ENCODE data around the gene NDUFC2. TPM values are rescaled to one million over a fixed set of nuclear protein-coding genes. Genes with fewer than 3 reads are reported as not detected.
"Not testable (repeated sequence)": the region's sequence is repeated elsewhere in the genome, so short reads cannot be mapped to it uniquely, and the experiment has no call there.

NDUFC2 gene
- total and polyA plus RNA-seq, 7 donors: 223 to 350 (median 259) TPM

DNA sequence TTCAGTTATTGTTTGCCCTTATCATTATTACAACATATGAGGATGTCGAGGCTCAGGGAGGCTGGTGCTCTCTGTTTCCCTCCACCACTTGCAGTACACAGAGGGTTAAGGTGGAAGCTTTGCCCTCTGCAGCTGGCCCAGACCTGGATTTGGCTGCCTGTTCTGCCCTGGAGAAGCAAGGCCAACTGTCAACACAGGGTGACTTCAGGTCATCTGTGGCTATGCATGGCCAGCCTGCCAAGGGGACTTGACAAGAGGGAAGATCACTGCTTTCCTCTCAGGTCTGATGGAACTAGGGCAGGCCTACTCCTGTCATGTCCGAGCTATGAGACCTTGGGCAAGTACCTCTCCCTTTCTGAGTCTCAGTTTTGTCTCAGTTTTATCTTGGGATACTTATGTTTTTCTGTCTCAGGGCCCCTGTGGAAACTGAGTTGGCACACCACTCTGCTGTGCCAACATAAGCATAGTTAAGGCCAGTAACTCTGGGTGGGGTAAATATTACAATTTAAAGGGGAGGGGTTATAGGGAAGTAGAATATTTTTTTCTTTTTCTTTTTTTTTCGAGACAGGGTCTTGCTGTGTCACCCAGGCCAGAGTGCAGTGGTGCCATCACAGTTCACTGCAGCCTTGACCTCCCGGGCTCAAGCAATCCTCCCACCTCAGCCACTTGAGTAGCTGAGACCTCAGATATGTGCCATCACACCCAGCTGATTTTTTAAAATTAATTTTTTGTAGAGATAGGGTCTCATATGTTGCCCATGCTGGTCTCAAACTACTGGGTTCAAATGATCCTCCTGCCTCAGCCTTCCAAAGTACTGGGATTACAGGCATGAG, 18.4 kb downstream of the NDUFC2 start:
- Histone ChIP-seq H3K36me3 (ENCODE audit: insufficient read depth in 1 of 2, low read depth in 1 of 2) (no peaks in the 10 kb centered on the region), H3K27ac (peak overlapping the region; percentile 80), H3K4me3 (no peak overlapping the region), H3K27me3 (ENCODE audit: insufficient read depth in 3 of 3, low read length in 2 of 3) (no peaks in the 10 kb centered on the region), H3K9me3 (no peaks in the 10 kb centered on the region), H3K4me1 (peaks cover 39% of the 10 kb centered on the region)
- peak; percentile 45 to 87 for DNase-seq
- TF ChIP-seq CTCF (IDR thresholded peaks at IDR 0.05): no peak
- intact Hi-C loops (cut with DNase I): loop anchor here in 1 of 2 donors (5.0 kb wide), 1 partner anchor 126 kb away; the partner anchor contains the start of genes KCTD21 and USP35
- ATAC-seq: peak; percentile 87 to 89 (median 88)
- 35 to 45% (median 39%) methylated on average over 4 of the region's 4 CpGs for WGBS, 3 donors

DNA sequence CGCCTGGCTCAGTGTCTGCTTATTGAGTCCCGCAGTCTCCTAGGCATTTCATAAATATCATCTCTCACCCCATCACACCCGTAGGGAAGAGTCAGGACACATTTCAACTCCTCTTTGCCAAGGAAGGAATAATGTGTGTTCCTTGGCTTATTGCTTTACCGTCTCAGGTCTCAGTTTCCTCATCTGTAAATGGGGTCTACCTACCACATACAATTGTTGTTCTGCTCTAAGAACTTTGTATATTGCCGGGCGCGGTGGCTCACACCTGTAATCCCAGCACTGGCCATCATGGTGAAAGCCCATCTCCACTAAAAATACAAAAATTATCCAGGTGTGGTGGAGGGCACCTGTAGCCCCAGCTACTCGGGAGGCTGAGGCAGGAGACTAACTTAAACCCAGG, 19.1 kb downstream of the NDUFC2 start:
- H3K27ac ChIP-seq: peak overlapping the region; percentile 80
- ATAC-seq: no peak
- H3K36me3 ChIP-seq (ENCODE audit: insufficient read depth in 1 of 2, low read depth in 1 of 2): no peaks in the 10 kb centered on the region
- peaks cover 39% of the 10 kb centered on the region for H3K4me1 ChIP-seq
- H3K4me3 ChIP-seq: no peak overlapping the region
- intact Hi-C loops (cut with DNase I): loop anchor here in 1 of 2 donors (5.0 kb wide), 1 partner anchor 127 kb away; the partner anchor contains the start of genes KCTD21 and USP35
- WGBS, 3 donors: 62 to 86% (median 66%) methylated on average over 8 of the region's 8 CpGs
- H3K27me3 ChIP-seq (ENCODE audit: insufficient read depth in 3 of 3, low read length in 2 of 3): no peaks in the 10 kb centered on the region
- no peak for TF ChIP-seq CTCF (IDR thresholded peaks at IDR 0.05)
- H3K9me3 ChIP-seq: no peaks in the 10 kb centered on the region
- DNase-seq: no peak

DNA sequence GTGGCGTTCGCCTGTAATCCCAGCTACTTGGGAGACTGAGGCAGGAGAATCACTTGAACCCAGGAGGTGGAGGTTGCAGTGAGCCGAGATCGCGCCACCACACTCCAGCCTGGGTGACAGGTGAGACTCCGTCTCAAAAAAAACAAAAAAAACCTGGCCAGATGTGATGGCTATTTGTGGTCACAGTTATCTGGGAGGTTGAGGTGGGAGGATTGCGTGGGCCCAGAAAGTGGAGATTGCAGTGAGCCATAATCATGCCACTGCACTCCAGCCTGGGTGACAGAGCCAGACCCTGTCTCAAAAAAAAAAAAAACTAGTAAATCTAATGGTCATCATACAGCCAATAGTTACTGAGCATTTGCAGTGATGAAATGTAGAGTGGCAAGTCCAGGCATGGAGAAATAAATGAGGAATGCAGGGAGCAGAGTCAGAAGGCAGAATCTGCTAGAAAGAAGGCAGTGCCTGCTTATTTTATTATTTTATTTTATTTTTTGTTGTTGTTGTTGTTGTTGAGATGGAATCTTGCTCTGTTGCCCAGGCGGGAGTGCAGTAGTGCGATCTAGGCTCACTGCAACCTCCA, 19.8 kb downstream of the NDUFC2 start:
- 86 to 95% (median 89%) methylated on average over 9 of the region's 9 CpGs for WGBS, 3 donors
- intact Hi-C loops (cut with DNase I): loop anchor here in 1 of 2 donors (5.0 kb wide), 1 partner anchor 127 kb away; the partner anchor contains the start of genes KCTD21 and USP35
- ATAC-seq: not testable (repeated sequence)

GRCh38 chr11:78057462-78058055, 22.1 kb downstream of the NDUFC2 start:
- no peak for TF ChIP-seq CTCF (IDR thresholded peaks at IDR 0.05)
- H3K36me3 ChIP-seq (ENCODE audit: insufficient read depth in 1 of 2, low read depth in 1 of 2): no peaks in the 10 kb centered on the region
- WGBS, 3 donors: 73 to 85% (median 74%) methylated on average over 10 of the region's 10 CpGs
- H3K9me3 ChIP-seq: no peaks in the 10 kb centered on the region
- H3K27ac ChIP-seq: no peak overlapping the region
- no peak for DNase-seq
- intact Hi-C loops (cut with DNase I): no loop called here
- ATAC-seq: no peak
- H3K27me3 ChIP-seq (ENCODE audit: insufficient read depth in 3 of 3, low read length in 2 of 3): no peaks in the 10 kb centered on the region
- peaks cover 20% of the 10 kb centered on the region for H3K4me1 ChIP-seq
- no peak overlapping the region for H3K4me3 ChIP-seq

More for the DNA sequence above, 19.8 kb downstream of the NDUFC2 start:
- not testable (repeated sequence) for H3K36me3 ChIP-seq (ENCODE audit: insufficient read depth in 1 of 2, low read depth in 1 of 2); H3K27me3 ChIP-seq (ENCODE audit: insufficient read depth in 3 of 3, low read length in 2 of 3); H3K9me3 ChIP-seq; H3K4me3 ChIP-seq; DNase-seq; H3K27ac ChIP-seq
- peaks cover 39% of the 10 kb centered on the region for H3K4me1 ChIP-seq

- WGBS, 3 donors: 38 to 73% (median 45%) methylated on average over 3 of the region's 3 CpGs
- DNase-seq (no peak), ATAC-seq (no peak)
- H3K27ac ChIP-seq: no peak overlapping the region
- intact Hi-C loops (cut with DNase I): no loop called here
- H3K4me1 ChIP-seq: peaks cover 9% of the 10 kb centered on the region
- no peaks in the 10 kb centered on the region for H3K27me3 ChIP-seq (ENCODE audit: insufficient read depth in 3 of 3, low read length in 2 of 3)
- no peak overlapping the region for H3K4me3 ChIP-seq
- no peaks in the 10 kb centered on the region for H3K9me3 ChIP-seq
- H3K36me3 ChIP-seq (ENCODE audit: insufficient read depth in 1 of 2, low read depth in 1 of 2): no peaks in the 10 kb centered on the region
- no peak for TF ChIP-seq CTCF (IDR thresholded peaks at IDR 0.05)
These were observed 23.6 kb downstream of the NDUFC2 start for GRCh38 chr11:78056093-78056492.

Data from psoas muscle (tissue), 8 donors.